Peyer's patch (tissue), 4 donors: ENCODE data around the gene LIM2. TPM values are rescaled to one million over a fixed set of nuclear protein-coding genes. Genes with fewer than 3 reads are reported as not detected.

ENCODE experiments used
- DNase-seq, 3 donors: peaks; one replicate each; pipeline ENCODE4 v3.0.0-alpha.2; 2017 to 2019
- H3K27ac ChIP-seq, 4 donors: fragments of 200-600 bp; sonication (generic); one replicate each; pipeline ENCODE4 v1.5.1; 2016 to 2019
- H3K27me3 ChIP-seq, 2 donors: fragments of 200-600 bp; sonication (generic); one replicate each; pipeline ENCODE4 v1.5.1; 2019
- H3K36me3 ChIP-seq, 3 donors: fragments of 200-600 bp; sonication (generic); one replicate each; pipeline ENCODE4 v1.5.1; 2016 to 2019
- H3K4me1 ChIP-seq, 4 donors: fragments of 200-600 bp; sonication (generic); one replicate each; pipeline ENCODE4 v1.5.1; 2016 to 2019
- H3K4me3 ChIP-seq, 4 donors: fragments of 200-600 bp; sonication (generic); 1 replicate in 3 of 4; 2 replicates in 1 of 4; pipeline ENCODE4 v1.5.1; 2016 to 2019; ENCODE audit warnings: mild to moderate bottlenecking in 1 of 4
- H3K9me3 ChIP-seq, 4 donors: fragments of 200-600 bp; sonication (generic); one replicate each; pipeline ENCODE4 v1.5.1; 2016 to 2019; ENCODE audit warnings: mild to moderate bottlenecking in 1 of 4
- CTCF ChIP-seq, 6 experiments: fragments of 450-650 bp in 4 of 6; fragments of 200-600 bp in 2 of 6; sonication (generic) in 1 of 6; IDR thresholded peaks; one replicate each; pipeline ENCODE4 v1.5.1; 2017 to 2019; ENCODE audit warnings: antibody characterized with exemption in 6 of 6, mild to moderate bottlenecking in 3 of 6, moderate library complexity in 1 of 6
- POLR2A ChIP-seq, 2 donors: fragments of 450-650 bp; IDR thresholded peaks; one replicate each; pipeline ENCODE4 v1.5.1; 2017; ENCODE audit warnings: antibody characterized with exemption in 2 of 2, mild to moderate bottlenecking in 2 of 2, moderate library complexity in 2 of 2
- total RNA-seq, 4 donors: library from RNA; depleted of rRNA; stranded (reverse); fragments of >200 nt; gene quantifications; one replicate each; pipeline ENCODE4 v1.1.0, GENCODE V29; 2016

Gene LIM2
- total RNA-seq = not detected

- H3K27ac ChIP-seq = no peak within 1 kb of the TSS
- H3K27me3 ChIP-seq = no peaks in the 10 kb centered on the region
- no peak within 1 kb of the TSS for H3K4me3 ChIP-seq
These were observed at the start of gene LIM2 for GRCh38 chr19:51387924-51388389. TSS of gene LIM2 (minus strand) at chr19:51387974. CDS start at chr19:51387443, 531 bp downstream.

GRCh38 chr19:51434456-51434855, 46.7 kb upstream of the LIM2 start:
- peaks cover 0 to 6% (median 0%) of the 10 kb centered on the region in 4 donors for H3K4me1 ChIP-seq
- no peak overlapping the region for H3K4me3 ChIP-seq
- H3K27ac ChIP-seq = no peak overlapping the region
- no peaks in the 10 kb centered on the region for H3K27me3 ChIP-seq
- no peaks in the 10 kb centered on the region for H3K36me3 ChIP-seq
- H3K9me3 ChIP-seq = no peaks in the 10 kb centered on the region
- TF ChIP-seq POLR2A (IDR thresholded peaks at IDR 0.05) (no peak), CTCF (IDR thresholded peaks at IDR 0.05) (no peak)
- DNase-seq = no peak

More at GRCh38 chr19:51387924-51388389, at the start of gene LIM2:
- Histone ChIP-seq H3K9me3 (no peaks in the 10 kb centered on the region), H3K4me1 (no peaks in the 10 kb centered on the region), H3K36me3 (no peaks in the 10 kb centered on the region)
- DNase-seq = no peak
- TF ChIP-seq CTCF (IDR thresholded peaks at IDR 0.05) (no peak), POLR2A (IDR thresholded peaks at IDR 0.05) (no peak)

GRCh38 chr19:51433043-51433442, 45.3 kb upstream of the LIM2 start:
- Histone ChIP-seq H3K36me3 (no peaks in the 10 kb centered on the region), H3K27ac (no peak overlapping the region), H3K4me1 (no peaks in the 10 kb centered on the region), H3K27me3 (no peaks in the 10 kb centered on the region), H3K4me3 (no peak overlapping the region), H3K9me3 (no peaks in the 10 kb centered on the region)
- DNase-seq = no peak
- TF ChIP-seq POLR2A (IDR thresholded peaks at IDR 0.05) (no peak), CTCF (IDR thresholded peaks at IDR 0.05) (no peak)

- no peak overlapping the region for H3K4me3 ChIP-seq
- no peaks in the 10 kb centered on the region for H3K9me3 ChIP-seq
- no peak overlapping the region for H3K27ac ChIP-seq
- no peaks in the 10 kb centered on the region for H3K36me3 ChIP-seq
- DNase-seq = no peak
- no peaks in the 10 kb centered on the region for H3K4me1 ChIP-seq
- H3K27me3 ChIP-seq = no peaks in the 10 kb centered on the region
- TF ChIP-seq CTCF (IDR thresholded peaks at IDR 0.05) (no peak), POLR2A (IDR thresholded peaks at IDR 0.05) (no peak)
These were observed 43.4 kb upstream of the LIM2 start for GRCh38 chr19:51431124-51431523.

- TF ChIP-seq CTCF (IDR thresholded peaks at IDR 0.05) (no peak), POLR2A (IDR thresholded peaks at IDR 0.05) (no peak)
- no peaks in the 10 kb centered on the region for H3K4me1 ChIP-seq
- no peaks in the 10 kb centered on the region for H3K9me3 ChIP-seq
- no peak overlapping the region for H3K4me3 ChIP-seq
- no peaks in the 10 kb centered on the region for H3K27me3 ChIP-seq
- no peaks in the 10 kb centered on the region for H3K36me3 ChIP-seq
- no peak overlapping the region for H3K27ac ChIP-seq
- no peak for DNase-seq
These were observed 42.4 kb upstream of the LIM2 start for GRCh38 chr19:51430221-51430620.

- H3K27me3 ChIP-seq = no peaks in the 10 kb centered on the region
- no peak overlapping the region for H3K27ac ChIP-seq
- no peaks in the 10 kb centered on the region for H3K36me3 ChIP-seq
- H3K4me1 ChIP-seq = no peaks in the 10 kb centered on the region
- no peak for TF ChIP-seq CTCF (IDR thresholded peaks at IDR 0.05)
- TF ChIP-seq POLR2A (IDR thresholded peaks at IDR 0.05) = no peak
- no peaks in the 10 kb centered on the region for H3K9me3 ChIP-seq
- no peak overlapping the region for H3K4me3 ChIP-seq
- no peak for DNase-seq
These were observed 39.4 kb upstream of the LIM2 start for GRCh38 chr19:51427201-51427600.
